Measurements from ENCODE around the gene EPAS1.

The EPAS1 gene

GRCh38 chr2:46411245-46411641 is 114.0 kb downstream of the EPAS1 start:
- peaks cover 14% of the 10 kb centered on the region for H3K9me3 Mint-ChIP-seq
- H3K4me3 Mint-ChIP-seq: no peak overlapping the region
- H3K4me1 Mint-ChIP-seq: no peaks in the 10 kb centered on the region
- peaks cover 3% of the 10 kb centered on the region for H3K36me3 Mint-ChIP-seq (ENCODE audit: low read depth)
- peaks cover 9% of the 10 kb centered on the region for H3K27me3 Mint-ChIP-seq (ENCODE audit: low read depth)
- no peak for TF ChIP-seq CTCF (IDR thresholded peaks at IDR 0.05; ENCODE audit: unreplicated experiment in 3 of 3)
- H3K27ac Mint-ChIP-seq: no peak overlapping the region

GRCh38 chr2:46411985-46412384 is 114.8 kb downstream of the EPAS1 start:
- H3K9me3 Mint-ChIP-seq: peaks cover 20% of the 10 kb centered on the region
- peaks cover 4% of the 10 kb centered on the region for H3K36me3 Mint-ChIP-seq (ENCODE audit: low read depth)
- no peaks in the 10 kb centered on the region for H3K4me1 Mint-ChIP-seq
- H3K27ac Mint-ChIP-seq: no peak overlapping the region
- TF ChIP-seq CTCF (IDR thresholded peaks at IDR 0.05; ENCODE audit: unreplicated experiment in 3 of 3): no peak
- H3K4me3 Mint-ChIP-seq: no peak overlapping the region
- H3K27me3 Mint-ChIP-seq (ENCODE audit: low read depth): peaks cover 8% of the 10 kb centered on the region

- H3K9me3 Mint-ChIP-seq: peaks cover 30% of the 10 kb centered on the region
Observed at GRCh38 chr2:46413111-46413510, 115.9 kb downstream of the EPAS1 start.

GRCh38 chr2:46413631-46414030 is 116.4 kb downstream of the EPAS1 start:
- no peak overlapping the region for H3K4me3 Mint-ChIP-seq
- peaks cover 34% of the 10 kb centered on the region for H3K9me3 Mint-ChIP-seq
- H3K27ac Mint-ChIP-seq: no peak overlapping the region
- H3K4me1 Mint-ChIP-seq: no peaks in the 10 kb centered on the region
- H3K27me3 Mint-ChIP-seq (ENCODE audit: low read depth): peaks cover 5% of the 10 kb centered on the region
- peaks cover 10% of the 10 kb centered on the region for H3K36me3 Mint-ChIP-seq (ENCODE audit: low read depth)
- no peak for TF ChIP-seq CTCF (IDR thresholded peaks at IDR 0.05; ENCODE audit: unreplicated experiment in 3 of 3)

More at GRCh38 chr2:46413111-46413510, 115.9 kb downstream of the EPAS1 start:
- no peak for TF ChIP-seq CTCF (IDR thresholded peaks at IDR 0.05; ENCODE audit: unreplicated experiment in 3 of 3)
- no peak overlapping the region for H3K27ac Mint-ChIP-seq
- peaks cover 5% of the 10 kb centered on the region for H3K27me3 Mint-ChIP-seq (ENCODE audit: low read depth)
- no peaks in the 10 kb centered on the region for H3K4me1 Mint-ChIP-seq
- peaks cover 6% of the 10 kb centered on the region for H3K36me3 Mint-ChIP-seq (ENCODE audit: low read depth)
- no peak overlapping the region for H3K4me3 Mint-ChIP-seq

- peaks cover 39% of the 10 kb centered on the region for H3K9me3 Mint-ChIP-seq
- H3K4me1 Mint-ChIP-seq: no peaks in the 10 kb centered on the region
- TF ChIP-seq CTCF (IDR thresholded peaks at IDR 0.05; ENCODE audit: unreplicated experiment in 3 of 3): no peak
- peaks cover 5% of the 10 kb centered on the region for H3K27me3 Mint-ChIP-seq (ENCODE audit: low read depth)
- H3K36me3 Mint-ChIP-seq (ENCODE audit: low read depth): peaks cover 13% of the 10 kb centered on the region
- no peak overlapping the region for H3K4me3 Mint-ChIP-seq
- no peak overlapping the region for H3K27ac Mint-ChIP-seq
Observed at GRCh38 chr2:46414701-46415100, 117.5 kb downstream of the EPAS1 start.

GRCh38 chr2:46416280-46416679 is 119.1 kb downstream of the EPAS1 start:
- Mint-ChIP-seq H3K4me3 (no peak overlapping the region), H3K9me3 (peaks cover 48% of the 10 kb centered on the region), H3K4me1 (no peaks in the 10 kb centered on the region), H3K27ac (no peak overlapping the region), H3K36me3 (ENCODE audit: low read depth) (peaks cover 14% of the 10 kb centered on the region), H3K27me3 (ENCODE audit: low read depth) (peaks cover 5% of the 10 kb centered on the region)
- TF ChIP-seq CTCF (IDR thresholded peaks at IDR 0.05; ENCODE audit: unreplicated experiment in 3 of 3): no peak
